HL-60 (cell line): ENCODE data around the gene GPR89A.
A peak's percentile ranks its signal among the peaks of the same experiment; 100 is the strongest.
"Not testable (repeated sequence)": the region's sequence is repeated elsewhere in the genome, so short reads cannot be mapped to it uniquely, and the experiment has no call there.

Source experiments
- DNase-seq, 2 experiments: peaks; one replicate each; pipeline ENCODE4 v3.0.0-alpha.2; 2010 to 2020; ENCODE audit warnings: low read depth in 1 of 2, low spot score in 1 of 2
- H3K27ac ChIP-seq: fragments of 250-450 bp; sonication (Bioruptor Pico); replicated peaks from 2 replicates; pipeline ENCODE4 v1.5.1; 2020; ENCODE audit warnings: mild to moderate bottlenecking, moderate library complexity
- H3K27me3 ChIP-seq: fragments of 250-450 bp; sonication (Bioruptor Pico); 2 replicates; pipeline ENCODE4 v1.5.1; 2021; ENCODE audit warnings: mild to moderate bottlenecking, moderate library complexity; ENCODE audit not compliant: insufficient read depth, poor library complexity, severe bottlenecking
- H3K4me3 ChIP-seq: replicated peaks from 2 replicates; pipeline ENCODE4 v1.5.1; 2011; ENCODE audit warnings: mild to moderate bottlenecking, control low read depth, low read length; ENCODE audit not compliant: insufficient read depth
- GABPA ChIP-seq: IDR thresholded peaks from 2 replicates; pipeline ENCODE4 v1.6.1; 2012; ENCODE audit warnings: low read depth
- POLR2AphosphoS5 ChIP-seq: IDR thresholded peaks from 2 replicates; pipeline ENCODE4 v1.6.1; 2012; ENCODE audit warnings: low read depth
- REST ChIP-seq: IDR thresholded peaks from 2 replicates; pipeline ENCODE4 v1.6.1; 2012; ENCODE audit warnings: low read depth; ENCODE audit not compliant: insufficient replicate concordance
- SPI1 ChIP-seq: IDR thresholded peaks from 2 replicates; pipeline ENCODE4 v1.6.1; 2012; ENCODE audit warnings: low read depth, mild to moderate bottlenecking, borderline replicate concordance
- long read RNA-seq: library from polyadenylated mRNA; unstranded; transcript quantifications from one replicate; pipeline ENCODE4 v2.0.0, GENCODE V29; 2020
- TF ChIP-seq, protein P1 (sequence below): IDR thresholded peaks from one replicate; pipeline ENCODE4 v1.5.1; 2011; ENCODE audit warnings: low read length, control low read depth, inconsistent platforms; ENCODE audit not compliant: insufficient read depth

GPR89A gene
- long read RNA-seq, transcript GPR89A-202 (14 exons, 1,955 nt), result minor isoform, 9 of 150 reads
- long read RNA-seq, transcript GPR89A-201 (14 exons, 2,120 nt), result major isoform, 108 of 150 reads
- long read RNA-seq, partial matches to known transcripts, result 6 of 150 reads
- long read RNA-seq, other reads (novel, unspliced or antisense), result 25 of 150 reads

- H3K27ac ChIP-seq, result peak within 1 kb of the TSS; percentile 84
- DNase-seq, result peak; percentile 78 to 95
- peak within 1 kb of the TSS; percentile 80 for H3K4me3 ChIP-seq
- peak; percentile 22 for TF ChIP-seq REST
- peak; percentile 87 for TF ChIP-seq POLR2AphosphoS5
- not testable (repeated sequence) for H3K27me3 ChIP-seq
Observed at GRCh38 chr1:145607833-145608733, at the start of gene GPR89A. GPR89A (plus strand) TSS chr1:145607988; CDS start chr1:145608134, 146 bp downstream.

GRCh38 chr1:145586820-145587219 is 21.0 kb upstream of the GPR89A start:
- not testable (repeated sequence) for DNase-seq, H3K27ac ChIP-seq, H3K4me3 ChIP-seq, H3K27me3 ChIP-seq

DNA sequence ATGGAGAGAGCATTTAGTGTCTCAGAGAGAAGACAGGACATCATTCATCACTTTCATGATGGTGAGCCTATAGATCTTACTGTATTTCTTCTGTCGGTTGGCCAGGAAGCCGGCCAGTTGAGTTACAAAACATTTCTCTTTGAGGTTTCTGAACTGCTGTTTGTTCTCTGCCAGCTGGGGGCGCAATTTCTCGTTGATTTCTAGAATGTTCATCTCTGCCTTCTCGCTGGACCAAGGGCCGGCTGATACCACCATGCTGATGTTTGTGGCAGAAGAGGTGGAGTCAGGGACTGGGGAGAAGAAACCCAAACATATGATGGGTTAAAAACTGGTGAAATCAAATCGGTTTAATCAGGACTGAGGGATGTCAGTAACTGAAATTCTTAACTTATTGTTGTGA is 17.0 kb upstream of the GPR89A start:
- not testable (repeated sequence) for H3K27me3 ChIP-seq
- DNase-seq, result peak in 1 of 2 experiments; percentile 38

DNA sequence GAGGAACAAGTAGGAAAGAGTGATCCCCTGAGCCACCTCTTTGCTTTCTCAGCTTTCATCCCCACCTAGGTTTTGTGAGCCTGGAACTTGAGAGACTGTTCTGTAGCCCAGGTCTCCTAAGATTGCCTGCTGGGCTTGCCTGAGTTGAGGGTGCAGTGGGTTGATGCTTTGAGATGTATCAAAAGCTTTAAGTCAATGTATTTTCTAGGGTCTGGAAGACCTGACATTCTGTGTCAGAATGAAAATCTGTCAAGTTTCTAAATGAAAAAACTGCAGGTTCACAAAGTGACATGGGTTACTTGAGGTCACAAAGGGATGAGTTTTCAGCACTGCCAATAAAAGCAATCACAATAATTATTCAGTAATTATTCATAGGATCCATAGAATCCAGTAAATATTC is 15.4 kb upstream of the GPR89A start:
- not testable (repeated sequence) for DNase-seq, H3K27ac ChIP-seq, H3K4me3 ChIP-seq, H3K27me3 ChIP-seq

More for the DNA sequence above, 17.0 kb upstream of the GPR89A start:
- H3K27ac ChIP-seq, H3K4me3 ChIP-seq: not testable (repeated sequence)

DNA sequence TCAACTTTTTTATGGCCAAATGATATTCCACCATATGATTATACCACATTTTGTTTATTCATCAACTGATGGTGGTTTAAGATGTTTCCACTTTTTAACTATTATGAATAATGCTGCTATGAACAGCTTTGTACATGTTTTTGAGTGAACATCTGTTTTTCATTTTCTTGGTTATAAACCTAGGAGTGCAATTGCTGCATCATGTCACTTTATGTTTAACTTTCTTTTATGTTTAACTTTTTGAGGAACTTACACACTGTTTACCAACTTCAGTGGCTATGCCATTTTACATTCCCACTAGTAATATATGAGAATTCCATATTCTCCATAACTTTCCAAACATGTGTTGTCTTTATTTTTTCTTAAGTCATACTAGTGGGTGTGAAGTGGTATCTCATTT is 12.4 kb upstream of the GPR89A start:
- H3K27me3 ChIP-seq, H3K27ac ChIP-seq, DNase-seq, H3K4me3 ChIP-seq: not testable (repeated sequence)

GRCh38 chr1:145596236-145596635 is 11.6 kb upstream of the GPR89A start:
- not testable (repeated sequence) for DNase-seq, H3K27me3 ChIP-seq, H3K27ac ChIP-seq, H3K4me3 ChIP-seq

DNA sequence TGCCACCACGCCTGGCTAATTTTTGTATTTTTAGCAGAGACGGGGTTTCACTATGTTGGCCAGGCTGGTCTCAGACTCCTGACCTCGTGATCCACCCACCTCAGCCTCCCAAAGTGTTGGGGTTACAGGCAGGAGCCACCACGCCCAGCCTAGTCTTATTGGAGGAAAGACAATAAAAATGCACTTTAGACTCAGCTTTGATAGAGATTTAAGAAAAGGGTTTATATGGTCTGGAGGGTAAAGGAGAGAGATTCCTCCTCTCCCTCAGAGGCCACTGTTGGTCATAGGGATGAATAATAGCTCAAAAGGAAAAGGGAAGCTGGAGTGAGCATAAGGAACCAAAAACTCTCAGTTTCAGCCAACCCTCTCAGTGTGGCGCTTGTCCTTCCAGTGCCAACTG is 8.4 kb upstream of the GPR89A start:
- H3K27me3 ChIP-seq, H3K27ac ChIP-seq, H3K4me3 ChIP-seq, DNase-seq: not testable (repeated sequence)

- TF ChIP-seq, protein P1, sequence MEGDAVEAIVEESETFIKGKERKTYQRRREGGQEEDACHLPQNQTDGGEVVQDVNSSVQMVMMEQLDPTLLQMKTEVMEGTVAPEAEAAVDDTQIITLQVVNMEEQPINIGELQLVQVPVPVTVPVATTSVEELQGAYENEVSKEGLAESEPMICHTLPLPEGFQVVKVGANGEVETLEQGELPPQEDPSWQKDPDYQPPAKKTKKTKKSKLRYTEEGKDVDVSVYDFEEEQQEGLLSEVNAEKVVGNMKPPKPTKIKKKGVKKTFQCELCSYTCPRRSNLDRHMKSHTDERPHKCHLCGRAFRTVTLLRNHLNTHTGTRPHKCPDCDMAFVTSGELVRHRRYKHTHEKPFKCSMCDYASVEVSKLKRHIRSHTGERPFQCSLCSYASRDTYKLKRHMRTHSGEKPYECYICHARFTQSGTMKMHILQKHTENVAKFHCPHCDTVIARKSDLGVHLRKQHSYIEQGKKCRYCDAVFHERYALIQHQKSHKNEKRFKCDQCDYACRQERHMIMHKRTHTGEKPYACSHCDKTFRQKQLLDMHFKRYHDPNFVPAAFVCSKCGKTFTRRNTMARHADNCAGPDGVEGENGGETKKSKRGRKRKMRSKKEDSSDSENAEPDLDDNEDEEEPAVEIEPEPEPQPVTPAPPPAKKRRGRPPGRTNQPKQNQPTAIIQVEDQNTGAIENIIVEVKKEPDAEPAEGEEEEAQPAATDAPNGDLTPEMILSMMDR, result no peak
- TF ChIP-seq SPI1 (no peak), POLR2AphosphoS5 (no peak), GABPA (no peak), REST (no peak)
- no peak for DNase-seq
Observed at GRCh38 chr1:145601593-145601992, 6.2 kb upstream of the GPR89A start.

DNA sequence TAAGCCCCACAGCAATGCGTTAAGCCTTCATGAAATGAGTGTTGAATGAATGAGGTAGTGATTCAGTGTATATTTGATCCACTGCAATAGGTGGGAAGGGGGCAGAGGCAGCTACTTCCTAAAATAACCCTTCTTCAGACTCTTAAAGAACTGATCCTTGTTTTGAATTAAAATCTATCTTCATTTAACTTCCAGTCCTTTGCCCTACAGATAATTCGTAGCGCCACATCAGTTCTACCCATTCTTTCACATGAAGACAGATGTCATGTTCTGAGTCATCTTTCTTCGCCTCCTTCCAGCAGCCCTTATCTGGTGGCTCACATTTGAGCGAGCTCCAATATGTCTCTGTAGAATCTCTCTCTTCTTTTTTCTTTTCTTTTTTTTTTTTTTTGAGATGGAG is 948 bp upstream of the GPR89A start:
- not testable (repeated sequence) for H3K27ac ChIP-seq

More at GRCh38 chr1:145601593-145601992, 6.2 kb upstream of the GPR89A start:
- Histone ChIP-seq H3K27ac (no peak overlapping the region), H3K27me3 (no peaks in the 10 kb centered on the region), H3K4me3 (no peak overlapping the region)

GRCh38 chr1:145607289-145607688 is 499 bp upstream of the GPR89A start:
- not testable (repeated sequence) for DNase-seq, H3K4me3 ChIP-seq, H3K27ac ChIP-seq, H3K27me3 ChIP-seq

More for the DNA sequence above, 948 bp upstream of the GPR89A start:
- not testable (repeated sequence) for DNase-seq, H3K27me3 ChIP-seq, H3K4me3 ChIP-seq
